Glutamatergic neuron (in vitro differentiated cells): ENCODE measurements around the gene RAD51B. TPM values are rescaled to one million over a fixed set of nuclear protein-coding genes. Genes with fewer than 3 reads are reported as not detected.

Experiments
- DNase-seq: peaks from one replicate; pipeline ENCODE4 v3.0.0; 2022
- H3K27ac Mint-ChIP-seq: one replicate; pipeline ENCODE4 v1.8.0; 2020; ENCODE audit warnings: mild to moderate bottlenecking, mixed read lengths, inconsistent platforms; ENCODE audit not compliant: unreplicated experiment
- H3K27me3 Mint-ChIP-seq: one replicate; pipeline ENCODE4 v1.8.0; 2020; ENCODE audit warnings: mild to moderate bottlenecking, moderate library complexity, mixed read lengths, inconsistent platforms; ENCODE audit not compliant: unreplicated experiment
- H3K36me3 Mint-ChIP-seq: one replicate; pipeline ENCODE4 v1.8.0; 2020; ENCODE audit warnings: mild to moderate bottlenecking, mixed read lengths, inconsistent platforms; ENCODE audit not compliant: unreplicated experiment
- H3K4me1 Mint-ChIP-seq: one replicate; pipeline ENCODE4 v1.8.0; 2020; ENCODE audit warnings: mild to moderate bottlenecking, low read depth, mixed read lengths, inconsistent platforms; ENCODE audit not compliant: unreplicated experiment
- H3K4me3 Mint-ChIP-seq: one replicate; pipeline ENCODE4 v1.8.0; 2020; ENCODE audit warnings: mild to moderate bottlenecking, mixed read lengths, inconsistent platforms; ENCODE audit not compliant: unreplicated experiment
- H3K9me3 Mint-ChIP-seq: one replicate; pipeline ENCODE4 v1.8.0; 2020; ENCODE audit warnings: mild to moderate bottlenecking, moderate library complexity, mixed read lengths, inconsistent platforms; ENCODE audit not compliant: unreplicated experiment
- CTCF ChIP-seq: fragments of 200-600 bp; sonication (generic); IDR thresholded peaks from one replicate; pipeline ENCODE4 v1.5.0; 2021; ENCODE audit not compliant: partially characterized antibody, unreplicated experiment
- total RNA-seq: library from RNA; stranded (reverse); fragmentation: NEBNext Ultra II Directional; extraction: Animal tissue kit (Norgen Biotek cat#: 25700); gene quantifications from one replicate; pipeline ENCODE4 v1.2.1, GENCODE V29; 2021; ENCODE audit not compliant: unreplicated experiment

Gene RAD51B
- total RNA-seq, 1 donor from 2014 or later = 9.7 TPM

GRCh38 chr14:68403191-68404145 lies 583.9 kb downstream of the RAD51B start:
- no peaks in the 10 kb centered on the region for H3K27me3 Mint-ChIP-seq
- H3K4me1 Mint-ChIP-seq = peaks cover 4% of the 10 kb centered on the region
- no peak overlapping the region for H3K4me3 Mint-ChIP-seq
- DNase-seq = no peak
- no peaks in the 10 kb centered on the region for H3K36me3 Mint-ChIP-seq
- H3K27ac Mint-ChIP-seq = no peak overlapping the region
- TF ChIP-seq CTCF = no peak
- no peaks in the 10 kb centered on the region for H3K9me3 Mint-ChIP-seq

- Mint-ChIP-seq H3K36me3 (no peaks in the 10 kb centered on the region), H3K27ac (no peak overlapping the region), H3K9me3 (no peaks in the 10 kb centered on the region), H3K4me3 (no peak overlapping the region), H3K4me1 (peaks cover 2% of the 10 kb centered on the region), H3K27me3 (no peaks in the 10 kb centered on the region)
- no peak for TF ChIP-seq CTCF
- no peak for DNase-seq
These were observed 584.6 kb downstream of the RAD51B start for GRCh38 chr14:68404146-68404527.

- no peak overlapping the region for H3K27ac Mint-ChIP-seq
- H3K36me3 Mint-ChIP-seq = no peaks in the 10 kb centered on the region
- no peaks in the 10 kb centered on the region for H3K27me3 Mint-ChIP-seq
- no peaks in the 10 kb centered on the region for H3K9me3 Mint-ChIP-seq
- no peak for TF ChIP-seq CTCF
- no peak for DNase-seq
- H3K4me3 Mint-ChIP-seq = no peak overlapping the region
- H3K4me1 Mint-ChIP-seq = peaks cover 2% of the 10 kb centered on the region
These were observed 585.1 kb downstream of the RAD51B start for GRCh38 chr14:68404652-68405183.

GRCh38 chr14:68405961-68406360 lies 586.4 kb downstream of the RAD51B start:
- no peak for TF ChIP-seq CTCF
- Mint-ChIP-seq H3K27ac (no peak overlapping the region), H3K9me3 (no peaks in the 10 kb centered on the region), H3K36me3 (no peaks in the 10 kb centered on the region), H3K4me3 (no peak overlapping the region), H3K27me3 (peaks cover 2% of the 10 kb centered on the region), H3K4me1 (peaks cover 2% of the 10 kb centered on the region)
- no peak for DNase-seq

- Mint-ChIP-seq H3K4me1 (peaks cover 2% of the 10 kb centered on the region), H3K9me3 (no peaks in the 10 kb centered on the region), H3K27ac (no peak overlapping the region), H3K27me3 (peaks cover 2% of the 10 kb centered on the region), H3K4me3 (no peak overlapping the region), H3K36me3 (no peaks in the 10 kb centered on the region)
- no peak for TF ChIP-seq CTCF
- no peak for DNase-seq
These were observed 587.7 kb downstream of the RAD51B start for GRCh38 chr14:68407285-68407684.
